NCI-H345 treated with DMSO at 0.1 percent for 48 hours (cell line): ENCODE data around the gene SH3PXD2A.

Experiments used
- DNase-seq: peaks from one replicate; lab custom pipeline; 2025; ENCODE audit not compliant: unreplicated experiment; lab: John Stamatoyannopoulos, UW

SH3PXD2A gene, protein sequence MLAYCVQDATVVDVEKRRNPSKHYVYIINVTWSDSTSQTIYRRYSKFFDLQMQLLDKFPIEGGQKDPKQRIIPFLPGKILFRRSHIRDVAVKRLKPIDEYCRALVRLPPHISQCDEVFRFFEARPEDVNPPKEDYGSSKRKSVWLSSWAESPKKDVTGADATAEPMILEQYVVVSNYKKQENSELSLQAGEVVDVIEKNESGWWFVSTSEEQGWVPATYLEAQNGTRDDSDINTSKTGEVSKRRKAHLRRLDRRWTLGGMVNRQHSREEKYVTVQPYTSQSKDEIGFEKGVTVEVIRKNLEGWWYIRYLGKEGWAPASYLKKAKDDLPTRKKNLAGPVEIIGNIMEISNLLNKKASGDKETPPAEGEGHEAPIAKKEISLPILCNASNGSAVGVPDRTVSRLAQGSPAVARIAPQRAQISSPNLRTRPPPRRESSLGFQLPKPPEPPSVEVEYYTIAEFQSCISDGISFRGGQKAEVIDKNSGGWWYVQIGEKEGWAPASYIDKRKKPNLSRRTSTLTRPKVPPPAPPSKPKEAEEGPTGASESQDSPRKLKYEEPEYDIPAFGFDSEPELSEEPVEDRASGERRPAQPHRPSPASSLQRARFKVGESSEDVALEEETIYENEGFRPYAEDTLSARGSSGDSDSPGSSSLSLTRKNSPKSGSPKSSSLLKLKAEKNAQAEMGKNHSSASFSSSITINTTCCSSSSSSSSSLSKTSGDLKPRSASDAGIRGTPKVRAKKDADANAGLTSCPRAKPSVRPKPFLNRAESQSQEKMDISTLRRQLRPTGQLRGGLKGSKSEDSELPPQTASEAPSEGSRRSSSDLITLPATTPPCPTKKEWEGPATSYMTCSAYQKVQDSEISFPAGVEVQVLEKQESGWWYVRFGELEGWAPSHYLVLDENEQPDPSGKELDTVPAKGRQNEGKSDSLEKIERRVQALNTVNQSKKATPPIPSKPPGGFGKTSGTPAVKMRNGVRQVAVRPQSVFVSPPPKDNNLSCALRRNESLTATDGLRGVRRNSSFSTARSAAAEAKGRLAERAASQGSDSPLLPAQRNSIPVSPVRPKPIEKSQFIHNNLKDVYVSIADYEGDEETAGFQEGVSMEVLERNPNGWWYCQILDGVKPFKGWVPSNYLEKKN

DNA sequence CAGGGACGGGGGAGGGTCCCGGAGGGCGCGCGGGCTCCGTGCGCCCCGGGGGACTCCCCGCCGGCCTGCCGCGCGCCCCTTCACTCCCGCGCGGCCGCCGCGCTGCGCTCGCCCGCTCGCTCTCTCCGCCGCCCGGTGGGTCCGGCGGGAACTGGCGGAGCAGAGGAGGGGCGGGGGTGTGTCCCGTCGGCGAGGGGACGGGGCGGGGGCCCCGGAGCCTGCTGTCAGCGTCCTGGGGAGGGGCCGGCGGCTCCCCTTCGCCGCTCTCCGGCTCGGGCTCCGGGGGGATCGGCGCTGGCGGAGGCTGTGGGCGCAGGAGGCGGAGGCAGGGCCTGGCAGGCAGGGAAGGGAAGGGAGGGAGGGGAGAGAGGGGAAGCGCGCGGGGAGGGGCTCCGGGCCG is at the start of gene SH3PXD2A:
Gene SH3PXD2A (minus strand): TSS at position 153 of the 400 bp plus-strand sequence. CDS start 310 bp downstream, outside the sequence.
- DNase-seq: no peak

DNA sequence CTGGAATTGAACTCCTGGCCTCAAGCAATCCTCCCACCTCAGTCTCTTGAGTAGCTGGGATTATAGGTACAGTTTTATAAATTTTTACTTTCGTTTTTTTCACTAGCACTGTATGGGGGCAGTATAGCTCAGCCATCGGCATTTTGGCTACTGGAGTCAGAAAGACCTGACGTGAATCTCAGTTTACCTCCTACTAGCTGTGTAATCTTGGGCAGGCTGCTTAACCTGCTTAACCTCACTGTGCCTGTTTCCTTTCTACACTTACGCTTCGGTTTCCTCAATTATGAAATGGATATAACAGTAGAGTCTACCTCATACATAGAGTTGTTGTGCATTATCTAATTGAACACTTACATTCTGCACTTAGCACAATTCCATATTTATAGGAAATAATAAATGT is 45.9 kb upstream of the SH3PXD2A start:
- no peak for DNase-seq

DNA sequence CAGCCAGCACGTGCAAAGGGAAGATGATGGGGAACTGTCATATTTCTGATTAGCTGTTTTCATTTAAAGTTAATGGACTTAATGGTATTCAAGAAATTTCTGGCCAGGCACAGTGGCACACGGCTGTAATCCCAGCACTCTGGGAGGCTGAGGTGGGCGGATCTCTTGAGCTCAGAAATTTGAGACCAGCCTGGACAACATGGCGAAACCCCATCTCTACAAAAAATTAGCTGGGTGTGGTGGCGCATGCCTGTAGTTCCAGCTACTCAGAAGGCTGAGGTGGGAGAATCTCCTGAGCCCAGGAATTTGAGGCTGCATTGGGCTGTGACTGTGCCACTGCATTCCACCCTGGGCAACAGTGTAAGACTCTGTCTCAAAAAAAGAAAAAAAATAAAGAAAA is 43.9 kb upstream of the SH3PXD2A start:
- DNase-seq: no peak

DNA sequence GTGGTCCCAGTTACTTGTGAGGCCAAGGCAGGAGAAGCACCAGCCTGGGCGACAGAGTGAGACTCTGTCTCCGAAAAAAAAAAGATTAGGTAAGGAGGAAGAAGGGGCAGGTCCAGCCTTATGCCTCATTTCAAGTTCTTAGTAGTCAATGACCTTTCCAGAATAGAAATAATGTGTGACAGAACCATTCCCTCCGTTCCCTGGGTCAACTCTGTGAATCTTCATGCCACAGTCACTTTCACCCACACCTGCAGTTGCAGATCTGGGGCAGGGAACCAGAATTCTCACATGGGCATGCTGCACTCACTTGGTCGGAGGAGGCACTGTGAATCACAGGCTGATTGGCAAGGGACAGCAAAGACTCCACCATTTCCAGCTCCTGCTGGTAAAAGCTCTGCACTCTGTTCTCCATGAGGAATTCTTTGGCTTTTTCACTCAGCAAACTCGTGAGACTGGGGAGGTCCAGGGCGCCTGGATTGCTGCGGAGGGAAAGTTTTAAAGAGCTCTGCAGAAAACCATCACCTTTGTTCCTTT is 41.9 kb upstream of the SH3PXD2A start:
- no peak for DNase-seq

DNA sequence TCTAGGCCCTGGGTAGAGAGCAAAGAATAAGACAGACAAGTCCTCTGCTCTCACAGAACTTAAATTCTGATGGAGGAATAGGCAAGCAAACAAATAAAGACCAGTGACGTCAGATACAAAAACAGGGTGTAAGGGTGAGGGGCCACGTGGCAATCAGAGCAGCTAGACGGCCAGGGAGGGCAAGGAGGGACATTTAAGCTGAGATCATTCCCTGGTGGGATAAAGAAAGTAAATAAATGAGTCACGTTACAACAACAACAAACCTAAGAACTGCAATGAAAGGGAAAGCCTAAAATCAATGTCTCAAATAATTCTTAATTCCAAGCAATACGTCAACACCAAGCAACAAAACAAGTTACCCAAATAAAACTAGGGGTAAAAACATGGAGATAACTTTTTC is 40.8 kb upstream of the SH3PXD2A start:
- no peak for DNase-seq

DNA sequence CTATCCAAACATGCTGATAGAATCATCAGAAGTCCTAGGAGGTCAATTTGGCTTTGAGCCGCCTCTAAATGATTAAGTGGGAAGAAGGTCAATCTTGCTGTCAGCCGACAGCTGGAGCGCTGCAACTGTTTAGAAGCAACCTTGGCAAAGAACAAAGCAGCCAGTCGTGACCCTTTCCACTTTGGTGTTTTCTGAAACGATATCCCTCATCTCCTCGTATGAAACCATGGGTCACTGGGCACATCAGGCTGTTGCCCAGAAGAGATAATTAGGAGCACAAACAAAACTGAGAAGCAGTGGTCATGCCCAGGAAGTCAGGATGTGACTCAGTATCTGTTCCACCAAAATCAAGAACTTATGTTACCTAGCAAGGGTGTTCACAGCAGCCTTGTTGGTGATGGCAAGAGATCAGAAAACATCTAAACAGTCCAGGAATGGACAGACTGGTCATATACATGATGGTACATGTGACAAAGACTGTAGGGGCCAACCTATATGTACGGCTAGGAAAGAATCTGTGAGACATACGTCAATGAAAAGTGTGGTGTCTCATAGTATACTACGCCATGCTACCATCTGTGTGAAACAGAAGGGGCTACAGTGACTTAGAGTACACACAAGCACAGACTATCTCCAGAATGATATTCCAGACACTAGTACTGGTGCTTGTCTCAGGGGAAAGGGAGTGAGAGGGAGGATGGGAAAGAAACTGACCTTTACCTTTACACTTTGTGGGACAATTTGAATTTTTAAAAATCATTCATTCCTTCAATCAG is 40.2 kb upstream of the SH3PXD2A start:
- DNase-seq: no peak

DNA sequence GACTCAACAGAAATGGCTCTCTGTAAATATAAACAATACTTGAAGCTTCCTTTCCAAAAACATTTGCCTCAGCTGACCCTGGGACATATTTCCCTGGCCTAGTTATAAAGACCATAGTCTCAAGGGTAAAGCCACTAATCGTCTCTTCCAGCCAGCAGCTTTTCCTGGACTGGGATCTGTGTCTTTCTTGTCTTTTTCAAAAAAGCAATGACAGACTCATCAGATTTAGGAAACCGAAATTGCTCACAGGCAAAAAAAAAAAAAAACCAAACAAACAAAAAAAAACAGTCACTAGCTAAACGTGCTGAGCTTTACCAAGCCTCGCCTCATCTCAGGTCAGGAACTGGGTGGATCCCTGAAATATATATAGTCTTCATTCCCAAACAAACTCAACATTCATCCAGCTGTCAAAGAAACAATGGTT is 39.1 kb upstream of the SH3PXD2A start:
- no peak for DNase-seq

DNA sequence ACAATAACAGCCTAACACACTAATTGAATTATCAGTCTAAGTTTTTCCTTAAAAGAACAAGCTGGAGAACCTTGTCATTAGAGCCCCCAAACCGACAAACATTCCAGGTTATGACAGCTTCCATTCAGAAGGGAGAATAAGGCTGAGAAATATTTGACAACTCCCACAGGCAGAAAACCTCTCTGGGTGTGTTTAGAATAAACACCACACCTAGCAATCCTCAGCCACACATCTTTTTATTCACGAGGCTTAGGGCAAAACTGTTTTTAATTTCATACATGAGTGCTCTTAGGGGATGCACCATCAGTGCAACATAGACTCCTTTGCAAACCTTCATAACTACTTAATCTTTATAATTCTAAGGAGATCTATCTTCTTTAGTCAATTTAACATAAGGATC is 38.4 kb upstream of the SH3PXD2A start:
- no peak for DNase-seq

DNA sequence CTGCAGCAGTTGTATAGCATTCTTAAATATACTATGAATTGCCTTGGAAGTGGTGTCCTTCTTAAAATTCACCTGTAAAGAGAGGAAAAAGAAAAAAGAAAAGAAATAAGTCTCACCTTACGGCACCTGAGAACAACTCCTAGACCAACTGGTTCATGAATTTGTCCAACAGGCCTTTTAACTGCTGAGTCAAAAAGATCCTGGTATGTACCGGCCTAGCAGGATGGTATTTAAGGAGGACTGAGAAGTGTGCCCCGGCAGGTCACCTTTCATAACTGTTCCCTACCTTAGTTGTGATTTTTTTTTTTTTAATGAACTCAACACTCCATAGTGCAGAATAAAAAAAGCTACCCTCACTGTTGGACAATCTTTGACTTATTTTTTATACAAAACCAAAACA is 36.8 kb upstream of the SH3PXD2A start:
- no peak for DNase-seq

DNA sequence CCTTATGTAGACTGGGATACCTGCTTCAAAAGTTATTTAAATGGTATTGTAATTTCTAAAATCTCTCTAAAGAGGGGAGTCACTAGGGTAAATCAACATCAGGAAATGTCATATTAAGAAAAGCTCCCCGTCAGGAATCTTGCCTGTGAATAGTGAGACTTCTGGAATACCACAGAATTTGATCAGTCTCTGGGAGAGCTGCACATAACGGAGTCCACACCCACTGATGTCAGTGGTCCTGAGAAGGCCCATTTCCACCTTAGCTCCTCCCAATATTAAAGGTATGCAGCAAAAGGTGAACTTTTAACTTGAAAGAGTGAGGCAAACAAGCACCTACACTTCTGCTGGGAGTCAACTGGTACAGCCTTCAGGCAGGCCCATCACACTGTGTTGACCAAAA is 35.3 kb upstream of the SH3PXD2A start:
- no peak for DNase-seq

DNA sequence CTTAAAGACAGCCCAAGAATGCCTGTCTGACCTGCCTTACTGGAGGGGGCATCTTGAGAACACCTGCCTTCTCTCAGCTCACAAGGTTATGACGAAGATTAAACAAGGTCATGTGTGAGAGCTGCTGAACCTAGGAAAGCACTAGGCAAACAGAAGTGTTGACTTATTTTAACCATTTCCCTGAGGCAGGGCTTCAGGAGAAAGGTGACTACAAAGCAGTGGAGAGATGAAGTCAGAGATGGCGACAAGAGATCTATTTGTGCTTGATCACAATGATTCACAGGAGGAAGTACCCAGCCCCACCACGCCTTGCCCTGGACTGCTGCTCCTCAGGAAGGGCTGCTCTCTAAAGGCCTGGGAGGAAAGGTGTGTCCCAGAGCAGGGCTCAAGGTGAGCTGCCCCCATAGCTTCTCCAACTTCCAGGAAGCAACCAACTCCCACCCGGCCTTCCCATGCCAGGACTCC is 34.9 kb upstream of the SH3PXD2A start:
- DNase-seq: no peak

DNA sequence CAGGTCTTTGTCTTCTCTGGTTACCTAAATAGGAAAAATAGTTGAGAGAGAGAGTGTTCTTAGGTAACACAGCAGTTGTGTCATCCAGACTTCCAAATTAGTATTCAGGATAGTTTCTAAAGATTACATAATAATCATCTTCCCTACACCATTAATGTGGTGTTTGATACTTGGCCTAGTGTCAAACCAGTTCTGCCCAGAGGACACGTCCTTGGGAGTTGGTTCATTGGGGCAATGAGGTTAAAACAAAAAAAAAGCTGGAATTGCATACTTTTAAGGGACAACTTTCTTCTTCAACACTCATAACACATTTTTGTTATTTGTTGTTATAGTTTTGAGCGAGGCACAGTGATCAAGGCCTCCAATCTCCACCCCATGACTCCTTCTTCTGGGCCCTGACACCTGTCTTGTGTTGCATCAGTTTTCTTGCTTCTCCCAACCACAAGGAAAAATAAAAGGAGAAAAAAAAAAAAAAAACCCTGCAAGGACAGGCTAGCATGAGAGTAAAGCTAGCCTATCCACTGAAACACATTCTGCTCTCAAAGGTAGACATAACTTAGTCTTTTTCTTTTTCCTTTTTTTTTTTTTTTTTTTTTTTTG is 33.8 kb upstream of the SH3PXD2A start:
- no peak for DNase-seq

DNA sequence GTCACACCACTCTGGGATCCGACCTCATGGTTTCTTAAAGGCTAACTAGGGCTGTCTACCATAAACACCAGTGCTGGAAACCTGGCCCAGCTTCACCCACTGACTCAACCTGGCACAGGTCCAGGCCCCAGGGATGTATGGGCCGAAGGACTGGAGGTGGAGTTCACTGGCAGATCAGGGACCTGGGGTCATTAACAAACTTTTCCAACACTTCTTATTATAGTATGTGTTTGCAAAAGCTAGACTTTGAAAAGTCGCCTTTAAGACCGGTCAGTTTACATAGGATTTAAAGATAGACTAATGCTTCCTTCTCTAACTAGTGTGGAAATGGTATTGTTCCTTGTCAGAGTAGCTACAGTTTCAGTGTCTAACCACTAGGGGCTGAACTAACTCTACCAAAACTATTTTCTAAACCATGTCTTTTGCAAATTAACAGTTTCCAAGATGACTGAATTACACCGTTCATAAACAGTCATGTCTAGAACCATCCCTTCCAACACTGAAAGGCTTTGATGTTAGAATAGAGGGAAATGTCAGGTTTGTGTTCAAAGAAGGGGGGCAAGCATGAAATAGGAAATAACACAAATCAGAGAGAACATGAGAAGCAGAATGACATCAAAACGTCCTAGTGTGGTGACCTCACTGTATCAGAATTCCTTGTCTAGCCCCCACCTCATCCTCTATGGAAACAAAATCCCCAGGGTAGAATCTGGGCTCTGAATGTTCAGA is 32.9 kb upstream of the SH3PXD2A start:
- peak; percentile 25 for DNase-seq

DNA sequence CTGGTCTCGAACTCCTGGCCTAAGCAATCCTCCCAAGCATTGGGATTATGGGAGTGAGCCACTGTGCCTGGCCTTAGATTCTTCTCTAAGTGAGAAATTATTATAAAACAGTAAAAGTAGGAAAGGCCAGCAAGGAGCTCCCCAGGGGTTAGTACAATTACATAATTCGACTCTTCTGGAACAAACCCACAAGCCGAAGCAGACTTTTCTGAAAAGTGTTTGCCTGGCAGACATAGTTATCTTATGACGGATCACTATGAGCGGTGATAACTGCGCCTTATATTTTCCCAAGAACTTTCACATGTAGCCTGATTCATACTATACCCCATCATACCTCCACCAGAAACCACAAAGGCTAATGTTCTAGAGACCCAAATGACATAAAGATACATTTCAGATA is 30.2 kb upstream of the SH3PXD2A start:
- no peak for DNase-seq

DNA sequence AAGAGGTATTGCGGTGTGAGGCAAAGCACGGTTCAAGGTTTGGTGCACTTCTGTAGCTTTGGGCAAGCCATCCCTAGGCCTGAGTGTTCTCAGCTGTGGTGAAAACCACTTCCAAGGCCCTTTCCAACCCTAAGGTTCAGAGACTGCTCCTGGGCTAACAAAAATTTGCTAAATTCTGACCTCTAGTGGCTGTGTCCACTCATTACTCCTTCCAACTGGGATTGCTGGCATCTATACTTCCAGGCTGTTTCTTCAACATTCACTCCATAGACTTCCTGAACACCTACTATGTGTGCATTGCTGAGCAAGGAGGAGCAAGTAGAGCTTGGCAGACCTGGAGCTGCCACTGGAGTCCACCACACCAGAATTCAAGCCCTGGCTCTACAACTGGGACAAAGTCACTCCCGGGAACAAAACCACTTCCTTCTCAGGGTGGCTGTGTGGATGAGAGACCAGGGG is 29.3 kb upstream of the SH3PXD2A start:
- peak; percentile 41 for DNase-seq

DNA sequence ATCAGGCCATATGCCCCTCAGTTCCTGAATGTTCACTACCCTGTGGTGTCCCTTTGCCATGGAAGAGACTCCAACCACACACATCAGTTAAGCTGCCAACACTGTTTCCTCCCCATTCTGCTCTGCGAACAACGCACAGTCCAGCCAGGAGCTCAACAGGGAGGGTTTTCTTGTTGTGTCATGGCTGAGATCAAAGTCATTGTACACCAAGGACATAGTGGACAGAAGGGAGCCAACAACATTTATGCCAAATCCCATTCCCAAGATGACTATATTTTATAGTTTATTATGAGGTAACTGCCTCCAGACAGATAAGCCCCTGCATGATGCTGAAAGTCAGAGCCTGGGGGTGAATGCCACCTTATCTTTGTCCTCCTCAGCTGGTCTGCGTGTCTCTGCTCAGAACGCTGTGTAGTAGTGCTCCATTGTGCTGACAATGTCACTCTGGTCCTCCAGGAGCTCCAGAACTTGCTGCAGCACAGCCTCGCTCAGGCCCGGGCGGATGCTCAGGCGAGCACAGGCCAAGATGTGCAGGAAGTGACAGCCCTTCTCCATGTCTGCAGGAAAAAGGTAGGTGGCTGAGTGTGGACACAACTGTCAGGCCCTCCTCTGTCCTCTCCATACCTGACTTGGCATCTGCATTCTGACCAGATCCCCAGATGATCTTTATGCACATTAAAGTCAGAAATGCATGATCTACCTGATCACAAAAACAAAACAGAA is 27.1 kb upstream of the SH3PXD2A start:
- DNase-seq: no peak

DNA sequence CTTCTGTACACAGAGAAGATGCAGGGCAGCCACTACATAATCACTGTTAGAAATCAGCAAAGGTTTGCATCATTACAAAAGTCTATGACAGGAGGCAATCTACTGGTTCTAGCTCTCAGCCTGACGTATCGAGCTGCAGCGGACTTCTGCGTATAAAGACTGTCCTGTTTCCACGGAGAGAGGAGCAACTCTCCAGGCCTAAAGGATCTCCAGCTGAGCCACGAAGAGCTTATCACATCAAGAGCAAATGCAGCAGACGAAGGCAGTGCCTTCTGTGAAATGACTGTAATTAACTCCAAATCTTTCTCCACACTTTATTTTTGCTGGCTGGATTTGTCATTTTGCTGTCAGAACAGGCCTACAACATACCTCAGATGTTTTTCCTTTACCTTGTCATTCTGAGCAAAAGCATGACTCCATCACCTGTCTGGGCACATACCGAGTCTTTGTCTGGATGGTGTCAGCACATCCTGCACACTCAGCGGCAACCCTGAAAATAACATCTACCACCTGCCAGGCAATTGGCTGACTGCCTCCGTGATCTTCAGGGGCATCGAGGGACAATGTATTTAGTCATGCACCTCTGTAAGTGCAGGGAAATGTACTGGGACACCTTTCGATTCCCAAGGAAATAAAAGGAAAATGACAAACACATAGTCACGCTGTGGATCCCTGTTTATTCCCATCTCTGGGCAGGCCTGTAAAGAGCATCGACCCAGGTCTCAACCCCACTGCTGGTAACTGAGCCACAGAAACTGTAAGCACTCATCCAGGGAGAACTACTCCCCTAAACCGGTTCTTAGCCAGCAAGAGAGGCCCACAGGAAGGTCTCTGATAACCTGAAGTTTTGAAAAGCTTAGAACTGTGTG is 26.3 kb upstream of the SH3PXD2A start:
- peak; percentile 76 for DNase-seq

DNA sequence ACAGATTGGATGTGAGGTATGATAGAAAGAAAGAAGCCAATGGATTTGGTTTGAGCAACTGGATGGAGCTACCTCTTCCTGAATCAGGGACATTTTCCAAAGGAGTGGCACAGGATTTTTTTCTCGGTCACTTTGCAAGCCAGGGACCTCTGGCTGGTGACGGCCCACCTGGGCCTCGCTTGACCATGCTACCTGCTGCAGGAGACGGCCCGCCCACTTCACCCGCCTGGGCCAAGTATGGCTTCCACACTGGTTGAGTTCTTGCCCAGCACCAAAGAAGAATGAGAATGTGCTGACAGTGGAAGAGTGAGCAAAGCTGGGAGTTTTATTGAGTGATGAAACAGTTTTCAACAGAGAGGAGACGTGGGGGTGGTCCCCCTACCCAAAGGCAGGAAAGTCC is 24.5 kb upstream of the SH3PXD2A start:
- DNase-seq: no peak
